HG03045 (cell line): Measurements from ENCODE around the gene LINS1.

Source experiments
- ATAC-seq: cut with Tn5 transposase; IDR thresholded peaks from one replicate; pipeline ENCODE4 v1.9.1; 2021; ENCODE audit warnings: mild to moderate bottlenecking, moderate library complexity; ENCODE audit not compliant: unreplicated experiment

The LINS1 gene

DNA sequence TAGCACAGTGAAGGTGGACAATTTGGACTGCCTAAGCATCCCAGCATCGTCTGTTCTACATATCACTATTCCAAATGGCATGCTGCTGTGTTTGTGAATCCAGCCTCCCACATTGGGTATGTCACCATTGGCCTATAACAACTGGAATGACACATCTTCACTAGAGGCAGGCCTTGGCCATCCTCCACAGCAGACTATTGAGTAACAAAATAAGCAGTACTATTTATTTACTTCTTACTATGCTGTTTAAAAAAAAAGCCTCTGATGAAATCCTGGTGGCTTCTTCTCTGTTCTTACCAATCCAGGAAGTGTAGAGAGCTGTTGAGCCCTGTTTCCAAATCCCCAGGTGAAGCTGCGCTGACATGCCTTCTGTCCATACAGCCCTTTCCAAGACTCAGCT lies 42.7 kb downstream of the LINS1 start:
- ATAC-seq: no peak

DNA sequence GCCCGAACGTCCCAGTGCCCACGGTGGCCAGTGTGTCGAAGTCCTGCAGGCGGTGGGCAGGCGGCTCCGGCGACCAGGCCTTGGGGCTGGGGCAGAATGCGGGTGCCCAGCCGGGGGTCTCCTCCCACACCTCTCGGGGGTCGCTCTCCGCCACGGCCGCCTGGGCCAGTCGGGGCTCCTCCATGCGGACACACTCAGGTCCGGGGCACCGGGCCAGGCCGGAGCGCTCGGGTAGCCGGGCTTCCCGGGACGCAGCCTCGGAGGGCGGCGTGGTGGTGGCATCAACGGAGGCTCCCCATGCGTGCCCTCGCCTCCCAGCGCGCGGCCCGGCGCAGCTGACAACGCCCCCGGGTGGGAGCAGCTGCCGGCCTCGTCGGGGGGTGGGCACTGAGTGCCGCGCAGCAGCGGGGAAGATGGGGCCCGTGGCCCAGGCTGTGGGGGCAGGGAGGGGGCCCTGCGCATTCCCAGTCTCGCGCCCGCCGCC lies 43.2 kb downstream of the LINS1 start:
- ATAC-seq: no peak

DNA sequence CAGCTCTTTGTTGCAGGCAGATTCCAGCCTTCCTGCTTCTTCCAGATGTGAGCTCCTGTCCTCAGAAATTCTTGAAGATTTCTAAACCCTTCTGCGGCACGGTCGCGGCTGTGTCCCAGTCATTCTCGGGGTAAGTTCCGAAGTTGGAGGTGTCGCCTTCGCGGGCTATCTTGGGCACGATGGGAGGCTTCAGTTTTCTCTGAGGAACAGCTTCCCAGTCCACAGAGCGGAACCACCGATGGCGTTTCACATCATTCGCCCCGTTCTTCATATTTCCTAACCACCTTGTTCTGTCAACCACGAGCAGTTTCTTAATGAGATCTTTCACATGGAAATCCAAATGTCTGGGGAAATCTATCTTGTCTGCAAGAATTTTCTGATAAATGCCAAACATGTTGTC lies 48.5 kb downstream of the LINS1 start:
- ATAC-seq: no peak

DNA sequence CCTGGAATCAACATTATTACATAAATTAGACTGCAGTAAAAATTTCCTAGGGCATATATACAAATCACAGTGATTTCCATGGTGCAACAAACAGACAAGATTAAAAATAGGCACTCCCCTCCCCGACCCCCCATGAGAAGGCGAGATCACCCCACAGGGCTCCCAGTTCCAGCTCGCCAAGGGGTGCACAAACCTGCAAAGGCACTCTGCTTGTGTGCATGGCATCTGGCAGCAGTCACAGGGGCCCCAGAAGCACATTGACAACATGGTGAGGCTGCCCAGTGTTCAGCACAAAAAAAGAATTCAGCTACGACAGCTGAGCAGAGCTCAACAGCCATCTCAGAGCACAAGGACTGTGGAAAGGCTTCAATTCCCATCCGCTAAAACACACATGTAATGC lies 54.0 kb downstream of the LINS1 start:
- ATAC-seq: no peak

DNA sequence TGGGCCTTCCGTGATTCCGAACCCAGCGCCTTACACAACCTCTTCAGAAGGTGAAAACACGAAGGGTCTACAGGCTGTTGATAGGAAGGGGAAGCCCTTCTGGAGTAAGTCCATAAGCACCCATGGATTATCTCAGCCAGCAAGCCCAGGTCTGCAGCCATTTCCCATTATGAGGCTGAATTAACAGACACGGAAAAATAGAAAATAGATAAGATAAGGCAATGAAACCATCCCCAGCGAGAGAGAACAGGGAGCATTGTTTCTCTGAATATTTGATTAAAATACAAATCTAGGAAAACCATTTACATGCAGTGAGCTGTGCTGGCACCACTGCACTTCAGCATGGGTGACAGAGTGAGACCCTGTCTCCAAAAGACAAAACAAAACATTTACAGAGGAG lies 57.0 kb downstream of the LINS1 start:
- no peak for ATAC-seq

DNA sequence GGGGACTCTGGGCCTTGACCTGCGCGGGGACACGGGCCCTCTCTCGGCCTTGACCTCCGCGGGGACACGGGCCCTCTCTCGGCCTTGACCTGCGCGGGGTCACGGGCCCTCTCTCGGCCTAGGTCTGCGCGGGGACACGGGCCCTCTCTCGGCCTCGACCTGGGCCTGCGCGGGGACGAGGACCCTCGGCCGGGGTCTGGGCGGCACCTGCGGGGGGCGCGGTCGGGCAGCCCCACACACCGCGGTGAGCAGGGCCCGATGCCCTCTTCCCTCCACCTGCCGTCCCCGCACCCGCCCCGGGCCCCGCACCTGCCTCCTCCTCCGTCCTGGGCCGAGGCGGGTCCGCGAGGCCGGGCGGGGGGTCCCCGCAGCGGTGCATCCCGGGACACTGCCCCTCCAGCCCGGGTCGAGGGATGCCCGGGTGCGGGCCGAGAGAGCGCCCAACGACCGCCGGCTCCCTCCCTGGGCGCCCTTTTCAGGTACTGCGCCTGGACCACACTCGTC lies 57.6 kb downstream of the LINS1 start:
- ATAC-seq: no peak

DNA sequence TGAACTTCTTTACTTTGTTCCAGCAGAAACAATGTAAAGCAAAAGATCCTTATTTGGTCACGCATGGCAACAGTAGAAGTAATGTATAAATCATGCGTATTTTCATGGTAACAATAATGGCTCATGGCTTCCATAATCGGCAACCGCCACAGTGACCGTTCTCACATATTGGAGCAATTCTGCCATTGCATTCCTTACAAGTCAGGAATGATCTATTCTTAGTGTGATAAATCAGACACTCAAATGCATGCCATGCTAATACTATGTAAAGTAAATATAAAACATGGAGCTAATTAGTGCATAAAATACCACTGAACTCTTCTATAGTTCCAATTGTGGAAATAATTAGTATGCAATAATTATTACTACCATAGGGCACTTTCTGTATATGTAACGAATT lies 59.7 kb downstream of the LINS1 start:
- no peak for ATAC-seq

DNA sequence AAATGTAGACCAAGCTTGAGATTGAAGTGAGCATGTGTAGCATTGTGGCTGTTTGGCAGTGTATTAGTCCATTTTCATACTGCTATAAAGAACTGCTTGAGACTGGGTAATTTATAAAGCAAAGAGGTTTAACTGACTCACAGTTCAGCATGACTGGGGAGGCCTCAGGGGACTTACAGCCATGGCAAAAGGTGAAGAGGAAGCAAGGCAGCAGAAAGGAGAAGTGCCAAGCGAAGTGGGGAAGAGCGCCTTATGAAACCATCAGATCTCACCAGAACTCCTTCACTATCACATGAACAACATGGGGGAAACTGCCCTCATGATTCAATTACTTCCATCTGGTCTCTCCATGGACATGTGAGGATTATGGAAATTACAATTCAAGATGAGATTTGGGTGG lies 64.7 kb downstream of the LINS1 start:
- no peak for ATAC-seq

DNA sequence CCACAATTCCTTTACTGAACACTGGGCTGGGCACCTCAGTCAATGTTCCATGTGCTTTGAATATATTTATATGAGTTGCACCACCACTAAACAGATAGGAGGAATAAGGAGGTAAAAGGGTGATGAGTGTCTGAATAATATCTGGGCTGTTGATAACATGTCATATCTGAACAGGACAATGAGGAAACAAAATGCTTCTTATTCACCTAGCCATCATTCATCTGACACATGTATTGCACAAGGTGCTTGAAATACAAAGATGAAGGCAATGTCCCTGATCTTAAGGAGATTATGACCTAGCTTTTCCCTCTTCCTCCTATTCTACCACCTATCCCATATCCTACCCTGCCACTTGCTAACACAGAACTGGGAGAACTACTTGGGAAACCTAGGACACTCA lies 65.3 kb downstream of the LINS1 start:
- no peak for ATAC-seq

DNA sequence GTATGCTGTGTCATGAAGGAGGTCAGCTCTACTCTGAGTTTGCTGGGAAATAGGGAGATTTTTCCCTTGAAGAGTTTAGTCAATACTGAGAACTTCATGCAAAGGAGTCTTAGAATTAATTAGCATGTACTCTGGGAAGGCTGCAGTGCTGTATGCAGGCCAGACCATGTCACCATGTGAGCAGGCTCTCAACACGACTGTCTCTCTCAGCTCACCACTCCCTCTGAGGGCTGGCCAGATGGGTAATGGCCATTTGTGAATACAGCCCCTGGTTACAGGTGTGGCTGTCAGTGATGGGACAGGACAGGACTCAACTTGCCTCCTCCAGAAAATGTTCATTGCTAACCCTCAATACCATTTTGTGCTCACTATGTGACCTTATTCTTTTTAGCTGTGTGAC lies 68.1 kb downstream of the LINS1 start:
- ATAC-seq: no peak

DNA sequence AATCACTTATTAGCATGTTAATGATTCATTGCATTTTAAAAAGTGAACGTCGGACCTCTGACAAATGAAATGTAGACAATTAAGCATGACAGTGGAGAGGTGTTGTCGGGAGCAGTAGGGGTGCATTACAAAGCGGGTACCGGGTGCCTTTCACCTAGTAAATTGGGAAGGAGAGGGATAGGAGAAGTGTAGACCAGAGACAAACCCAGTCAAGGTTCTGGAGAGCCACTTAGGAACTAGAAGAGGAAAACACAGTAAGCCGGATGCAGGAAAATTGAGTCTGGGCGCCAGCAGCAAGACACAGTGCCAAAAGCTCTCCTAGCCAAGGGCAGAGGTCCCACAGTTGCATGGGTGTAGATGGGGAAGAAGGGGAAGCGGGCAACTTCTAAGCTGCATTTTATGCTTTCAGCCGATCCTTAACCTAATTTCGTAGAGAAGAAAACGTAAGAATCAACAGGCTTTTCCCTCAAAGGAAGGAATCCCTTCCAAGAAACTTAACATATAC lies 70.1 kb downstream of the LINS1 start:
- ATAC-seq: no peak

DNA sequence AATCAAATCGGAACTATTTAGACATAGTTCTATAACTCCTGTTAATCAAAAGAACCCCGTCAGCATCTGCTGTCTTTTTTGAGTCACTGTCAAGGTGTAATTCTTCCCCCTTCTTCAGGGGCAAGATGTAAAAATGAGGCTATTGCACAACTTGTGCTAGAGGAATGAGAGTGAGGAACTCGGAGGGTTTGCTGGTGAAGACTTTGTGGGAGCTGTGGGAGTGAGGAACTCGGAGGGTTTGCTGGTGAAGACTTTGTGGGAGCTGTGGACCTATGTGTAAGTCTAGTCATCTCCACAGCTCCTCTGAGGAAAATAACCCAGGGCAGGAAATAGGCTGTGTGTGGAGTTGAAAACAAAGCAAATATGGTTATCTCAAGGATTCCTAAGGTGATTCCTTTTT lies 70.8 kb downstream of the LINS1 start:
- ATAC-seq: no peak

DNA sequence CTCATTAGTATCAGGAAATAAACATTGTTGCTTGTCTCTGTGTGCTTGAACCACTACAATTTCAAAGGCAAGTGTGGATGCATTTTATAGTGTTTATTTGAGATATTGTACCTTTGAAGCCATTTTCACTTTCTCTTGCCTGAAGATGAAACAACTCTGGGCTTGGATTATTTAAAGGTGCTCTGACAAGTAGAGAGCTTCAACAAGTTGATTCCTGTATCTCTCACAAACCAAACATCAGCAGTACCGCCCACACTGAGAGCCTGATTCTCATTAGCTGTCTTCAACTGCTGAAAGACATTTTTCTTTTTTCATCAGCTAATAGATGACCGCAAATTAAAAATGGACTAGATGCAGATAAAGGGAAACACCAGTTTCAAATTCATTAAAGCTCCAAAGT lies 72.4 kb downstream of the LINS1 start:
- ATAC-seq: no peak

DNA sequence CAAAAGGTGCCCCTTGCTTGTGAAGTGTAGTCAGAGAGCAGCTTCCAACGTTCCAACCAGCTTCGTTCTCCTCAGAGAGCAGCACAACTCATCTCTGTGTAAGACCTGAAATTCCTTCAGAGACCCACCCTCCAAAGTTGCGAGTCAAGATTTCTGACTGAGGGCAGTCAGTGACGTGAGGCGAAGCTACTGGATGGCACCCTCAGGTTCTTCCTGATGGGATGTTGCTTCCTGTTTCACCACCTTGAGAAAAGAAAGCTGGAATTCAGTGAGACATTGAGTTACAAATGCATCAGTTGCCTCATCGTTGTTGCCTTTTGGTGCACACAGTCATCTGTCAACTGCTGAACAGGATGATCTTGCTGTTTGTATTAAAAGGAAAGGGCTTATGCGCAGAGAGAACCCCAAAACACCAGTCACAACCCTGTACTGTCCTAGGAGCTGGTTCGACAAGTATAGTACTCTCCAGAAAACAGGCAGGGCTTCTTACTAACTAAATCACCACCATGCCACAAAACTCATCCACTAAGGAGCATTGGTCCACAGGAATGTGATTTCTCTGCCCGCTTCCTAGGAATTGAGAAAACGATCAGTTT lies 73.1 kb downstream of the LINS1 start, which contains the start of gene CERS3:
Gene CERS3 (minus strand): TSS at position 118 of the 596 bp plus-strand sequence. CDS start 27,101 bp downstream, outside the sequence.
- no peak for ATAC-seq

DNA sequence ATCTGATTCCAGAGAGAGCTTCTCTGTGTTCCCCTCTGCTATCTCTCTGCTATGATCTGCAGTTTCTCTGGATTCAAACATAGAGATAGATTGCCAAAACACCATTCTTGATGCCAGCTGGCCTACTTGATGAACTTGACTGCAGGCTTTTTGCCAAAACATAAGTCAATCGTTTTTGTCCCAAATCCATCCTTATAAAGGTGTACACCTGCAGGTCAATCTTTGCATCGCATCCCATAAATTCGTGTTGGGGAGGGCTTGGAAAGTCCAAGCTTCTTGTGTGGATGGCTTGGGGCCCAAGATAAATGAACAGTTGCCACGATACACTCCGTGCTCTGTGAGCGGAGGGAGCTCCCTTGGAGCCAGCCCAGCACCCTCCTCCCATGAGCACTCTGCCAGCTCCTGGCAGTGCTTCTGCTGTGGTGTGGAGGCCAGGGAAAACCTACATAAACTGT lies 75.9 kb downstream of the LINS1 start:
- no peak for ATAC-seq

DNA sequence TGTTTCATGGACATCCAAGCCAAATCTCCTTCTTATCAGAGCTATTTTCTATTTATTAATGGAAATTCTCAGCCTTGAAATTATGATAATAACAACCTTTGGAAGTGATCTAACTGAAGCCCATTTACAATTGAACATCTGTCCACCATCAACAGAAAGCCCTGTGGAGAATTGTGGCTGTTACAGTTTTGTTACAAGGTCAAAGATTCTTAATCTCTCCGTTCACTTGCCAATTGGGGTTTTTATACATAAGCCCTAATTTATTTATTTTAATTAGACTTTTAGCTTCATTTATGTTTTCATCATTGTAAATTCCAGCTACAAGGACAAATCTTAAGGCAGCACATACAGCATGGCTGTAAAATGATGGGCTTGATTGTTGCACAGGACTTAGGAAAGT lies 76.5 kb downstream of the LINS1 start:
- no peak for ATAC-seq

DNA sequence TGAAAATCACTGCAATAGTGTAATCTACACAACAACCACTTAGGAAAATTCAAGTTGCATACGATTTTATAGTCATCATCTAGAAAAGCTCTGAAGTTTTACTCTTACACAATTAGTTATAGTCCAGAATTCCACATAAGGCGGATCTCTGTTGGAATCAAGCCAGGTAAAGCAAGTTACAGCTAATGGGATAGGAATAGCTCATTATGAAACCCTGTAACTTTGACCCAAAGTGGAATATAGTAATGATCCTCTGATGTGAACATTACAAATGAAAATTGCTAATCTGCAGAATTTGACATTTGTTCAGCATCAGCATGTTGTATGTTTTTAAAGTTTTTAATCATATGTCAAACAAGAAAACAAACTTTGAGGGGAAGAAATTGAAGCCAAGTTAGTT lies 77.7 kb downstream of the LINS1 start:
- no peak for ATAC-seq

DNA sequence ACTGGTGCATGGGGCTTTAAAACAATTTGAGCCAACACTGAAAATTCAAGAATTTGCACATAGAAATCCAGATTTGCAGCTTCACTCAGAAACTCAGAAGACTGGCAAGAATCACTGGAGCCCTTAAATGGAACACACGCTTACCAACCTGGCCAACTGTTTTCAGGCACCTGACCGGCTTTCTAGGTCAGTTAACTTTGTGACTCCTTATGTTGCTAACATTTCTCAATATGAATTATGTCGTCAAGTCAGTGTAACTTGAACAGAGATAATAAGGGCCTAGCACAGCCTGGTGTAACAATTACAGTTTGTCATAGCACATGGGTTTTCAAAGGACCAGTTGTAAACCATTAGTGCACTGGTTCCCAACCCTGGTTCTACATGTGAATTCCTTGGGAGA lies 80.1 kb downstream of the LINS1 start:
- ATAC-seq: no peak

DNA sequence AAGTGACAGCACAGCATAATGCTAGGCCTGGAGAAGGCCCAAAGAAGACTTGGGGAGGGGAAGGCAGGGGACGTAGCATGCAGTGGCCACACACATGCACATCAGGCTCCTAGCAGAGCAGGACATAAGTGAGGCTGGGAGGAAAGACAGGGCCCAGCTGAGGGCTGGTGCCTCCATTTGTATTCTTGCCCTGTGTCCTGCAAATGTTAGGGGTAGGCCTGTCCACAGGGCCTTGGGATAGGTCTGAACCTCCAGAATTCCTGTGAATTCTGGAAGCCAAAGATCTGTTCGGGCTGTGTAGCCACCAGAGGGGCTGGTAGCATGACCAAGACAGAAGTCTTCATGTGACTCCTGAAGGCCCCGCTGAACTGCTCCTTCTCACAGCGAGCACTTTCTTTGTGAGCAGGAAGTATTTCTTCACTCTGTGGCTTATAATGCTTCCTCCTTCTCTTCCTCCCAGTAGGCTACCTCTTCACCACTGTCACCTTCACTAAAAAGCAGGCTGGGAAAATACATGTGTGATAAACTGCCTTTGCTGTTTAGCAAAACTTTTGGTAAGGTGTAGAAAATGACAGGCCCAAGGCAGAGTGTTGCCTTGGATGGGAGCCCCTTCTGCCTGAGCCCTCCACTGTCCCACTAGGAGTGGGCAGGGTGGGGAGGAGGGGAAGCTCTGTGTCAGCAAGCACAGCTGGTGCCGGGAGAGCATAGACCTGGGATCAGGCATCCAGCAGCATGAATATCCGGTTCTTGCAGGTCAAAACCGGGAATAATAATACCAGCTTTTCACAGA lies 81.7 kb downstream of the LINS1 start:
- no peak for ATAC-seq

DNA sequence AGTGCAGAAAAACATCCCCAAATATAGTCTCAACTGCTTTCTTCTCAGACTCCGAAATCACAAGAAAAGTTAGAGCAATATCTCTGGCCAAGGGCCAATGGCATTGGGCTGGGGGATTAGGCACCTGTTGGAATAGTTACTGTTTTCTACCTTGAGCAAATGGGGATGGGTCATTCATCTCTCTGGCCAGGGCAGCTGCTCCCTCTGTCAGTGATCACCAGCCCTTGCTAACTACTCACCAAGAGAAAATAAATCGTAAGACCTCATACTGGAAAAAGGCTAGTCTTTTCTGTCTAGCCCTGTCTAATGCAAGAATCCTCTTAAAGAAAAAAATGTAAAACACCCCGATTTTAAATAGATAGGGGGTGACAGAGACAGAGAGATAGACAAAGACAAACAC lies 84.1 kb downstream of the LINS1 start:
- no peak for ATAC-seq
